GM21786 (cell line): ENCODE measurements around the gene ERC2.

Experiments
- ATAC-seq: cut with Tn5 transposase; IDR thresholded peaks from one replicate; pipeline ENCODE4 v1.9.1; 2021; ENCODE audit not compliant: unreplicated experiment

ERC2 gene

GRCh38 chr3:55488398-55489055 lies 979.7 kb downstream of the ERC2 start:
- no peak for ATAC-seq

DNA sequence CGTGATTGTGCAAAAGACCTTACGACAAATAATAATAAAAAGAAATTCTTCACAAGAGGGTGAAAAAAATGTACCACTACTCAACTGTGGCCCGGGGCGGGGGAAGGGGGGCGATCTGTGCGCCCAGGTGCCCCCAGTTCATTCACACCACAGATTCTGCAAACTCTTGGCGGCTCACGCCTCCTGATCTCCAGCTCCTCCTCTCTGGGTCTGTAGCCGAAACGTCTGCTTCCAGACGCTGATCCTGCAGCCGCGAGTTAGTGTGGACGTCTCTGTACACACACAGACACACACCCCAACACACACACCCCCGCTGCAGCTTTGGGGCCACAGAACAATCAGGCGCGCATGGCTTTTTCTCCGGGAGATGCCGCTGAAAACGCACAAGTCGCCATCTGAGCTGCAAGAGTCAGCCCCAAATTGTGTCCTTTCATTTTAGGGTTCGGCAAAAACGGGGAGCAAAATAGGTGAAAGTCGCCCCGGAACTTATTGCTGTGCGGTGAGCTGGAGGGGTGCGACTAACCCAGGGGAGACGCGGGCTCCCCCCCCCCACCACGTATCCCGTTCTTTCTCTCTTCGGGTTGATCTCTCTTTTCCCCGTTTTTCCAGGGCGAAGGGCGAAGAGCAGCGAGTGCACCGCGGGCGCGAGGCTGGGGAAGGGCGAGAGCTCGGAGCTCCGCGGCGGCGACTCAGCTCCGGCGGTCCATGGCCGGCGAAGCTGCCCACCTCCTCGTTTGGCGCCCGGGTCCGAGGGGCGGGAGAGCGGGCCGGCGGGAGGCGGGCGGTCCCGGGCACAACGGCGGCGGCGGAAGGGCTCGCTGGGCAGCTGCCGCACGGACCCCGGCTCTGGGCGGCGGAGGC lies 980.7 kb downstream of the ERC2 start:
- no peak for ATAC-seq

DNA sequence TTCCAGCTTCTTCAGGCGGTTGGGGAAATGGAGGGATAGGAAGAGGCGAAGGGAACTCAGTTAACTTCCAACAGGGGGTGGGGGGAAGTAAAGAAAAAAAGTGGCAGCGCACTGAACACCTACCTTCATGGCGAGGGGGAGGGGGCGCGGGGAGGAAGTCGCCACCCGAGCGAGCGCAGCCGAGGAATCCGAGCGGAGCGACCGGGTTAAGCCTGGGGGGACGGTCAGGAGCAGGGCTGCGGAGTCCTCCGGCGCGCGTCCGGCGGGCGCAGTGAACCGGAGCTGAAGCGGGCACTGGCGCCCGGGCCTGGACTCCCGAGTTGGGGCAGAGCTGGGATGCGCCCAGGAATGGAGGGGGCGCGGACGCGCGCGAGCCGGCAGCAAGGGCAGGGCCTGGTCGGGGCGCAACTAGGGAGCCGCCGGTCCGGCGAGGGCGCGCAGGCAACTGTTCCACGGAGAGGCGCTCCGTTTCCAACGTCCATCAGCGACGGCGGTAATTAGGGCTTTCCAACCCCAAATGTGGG lies 981.3 kb downstream of the ERC2 start, which contains the start of gene WNT5A:
WNT5A (minus strand) TSS at position 450 of the 524 bp plus-strand sequence; CDS start at position 129, 321 bp downstream.
- no peak for ATAC-seq

GRCh38 chr3:55486101-55486856 lies 982.0 kb downstream of the ERC2 start:
- ATAC-seq: no peak

DNA sequence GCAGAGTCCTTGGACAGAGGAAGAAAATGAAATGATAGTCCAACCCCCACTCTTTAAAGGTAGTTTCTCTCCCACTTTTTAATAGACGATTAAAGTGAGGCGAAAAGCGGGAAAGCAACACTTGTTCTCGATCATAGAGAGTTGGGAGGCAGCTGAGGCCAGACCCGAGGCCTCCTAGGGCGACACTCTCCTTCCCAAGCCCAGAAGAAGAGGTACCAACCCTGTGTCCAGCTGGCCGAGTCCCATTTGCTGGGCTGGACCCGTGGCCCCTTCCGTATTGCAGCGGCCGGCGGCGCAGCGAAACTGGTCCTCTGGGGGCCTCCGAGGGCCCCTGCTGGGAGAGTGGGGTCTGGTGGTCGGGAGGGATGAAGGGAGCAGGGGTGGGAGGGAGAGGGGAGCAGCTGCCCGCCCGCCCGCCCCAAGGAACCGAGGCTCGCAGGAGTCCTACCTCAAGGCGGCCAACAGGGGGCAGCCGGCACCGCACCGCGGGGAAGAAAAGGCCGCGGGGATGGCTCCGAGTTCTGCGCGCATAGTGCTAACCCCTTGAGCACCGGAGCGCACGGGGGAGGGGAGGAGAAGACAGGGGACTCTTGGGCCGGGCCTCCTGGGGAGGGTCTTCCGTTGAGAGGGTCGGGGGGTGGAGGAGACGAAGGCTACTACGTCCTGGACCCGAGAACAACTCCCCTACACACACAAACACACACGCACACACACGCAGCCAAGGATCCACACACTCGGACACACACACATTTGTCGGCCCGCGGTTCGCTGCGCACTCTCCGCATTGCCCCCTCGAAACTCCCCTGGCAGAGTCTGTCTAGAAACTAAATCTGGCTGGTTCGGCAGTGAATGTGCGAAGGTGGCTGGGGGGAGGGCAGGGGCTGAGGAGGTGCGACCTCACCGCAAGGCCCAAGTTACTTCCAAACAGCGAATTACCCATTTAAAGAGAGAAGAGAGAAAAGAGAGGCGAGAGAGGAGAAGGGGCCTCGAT lies 983.2 kb downstream of the ERC2 start:
- no peak for ATAC-seq

DNA sequence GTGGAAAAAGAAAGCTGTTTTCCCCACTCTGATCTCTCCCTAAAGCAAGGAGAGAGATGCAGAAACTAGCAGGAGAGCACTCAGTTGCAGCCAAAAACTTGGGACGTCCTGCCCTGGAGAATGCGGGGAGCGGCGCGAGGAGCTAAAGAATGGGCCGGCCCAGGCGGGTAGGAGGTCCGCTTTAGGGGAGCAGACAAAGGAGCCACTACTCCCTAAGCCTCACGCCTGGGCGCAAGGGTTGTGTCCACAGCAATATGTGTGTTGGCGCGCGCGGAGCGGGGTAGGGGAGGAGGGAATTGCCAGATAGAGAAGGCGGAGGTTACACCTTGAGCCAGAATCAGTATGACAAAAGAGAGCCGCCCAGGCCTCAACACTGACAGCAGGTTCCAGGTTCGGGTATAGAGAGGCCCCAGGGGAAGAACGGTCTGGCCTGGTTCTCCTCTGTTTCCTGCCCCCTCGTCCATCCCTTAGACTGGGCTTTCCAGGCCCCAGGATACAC lies 984.0 kb downstream of the ERC2 start:
- no peak for ATAC-seq

GRCh38 chr3:55483196-55484095 lies 984.8 kb downstream of the ERC2 start:
- ATAC-seq: no peak

- no peak for ATAC-seq
Measured at GRCh38 chr3:55482496-55483195, 985.6 kb downstream of the ERC2 start.

DNA sequence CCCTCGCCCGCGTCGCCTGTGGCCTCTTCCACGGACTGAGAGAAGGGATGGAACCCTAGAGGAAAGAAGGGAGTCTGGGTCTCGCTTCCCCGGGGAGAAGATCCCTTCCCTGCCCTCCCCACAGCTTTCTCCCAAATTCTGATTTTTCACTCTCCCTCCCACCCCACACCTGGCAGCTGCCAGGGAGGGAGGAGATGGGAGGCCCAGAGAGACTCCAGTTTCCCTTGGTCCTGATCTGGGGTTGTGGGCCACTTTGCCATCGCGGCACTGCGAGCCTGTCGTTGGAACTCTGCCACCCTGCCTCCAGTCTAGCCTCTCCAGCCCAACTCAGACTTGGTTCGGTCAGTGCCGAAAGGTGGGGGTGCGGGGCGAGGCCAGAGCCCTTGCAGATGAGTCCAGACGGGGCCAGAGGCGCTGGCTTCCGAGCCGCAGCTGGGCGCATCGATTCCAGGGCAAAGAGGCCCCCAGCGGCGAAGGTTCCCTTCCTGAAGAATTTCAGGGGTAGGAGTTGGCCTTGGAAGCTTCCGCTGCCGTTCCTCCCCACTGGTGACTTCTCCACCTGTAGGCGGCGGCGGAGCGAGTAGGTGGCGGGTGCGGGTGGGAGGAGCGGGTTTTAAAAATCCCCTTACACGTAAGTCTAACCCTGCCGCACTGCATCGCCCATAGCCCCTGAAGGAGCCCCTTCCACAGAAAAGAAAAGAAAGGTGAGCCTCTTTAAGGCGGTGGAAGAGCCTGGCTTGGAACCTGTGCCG lies 986.3 kb downstream of the ERC2 start:
- no peak for ATAC-seq

DNA sequence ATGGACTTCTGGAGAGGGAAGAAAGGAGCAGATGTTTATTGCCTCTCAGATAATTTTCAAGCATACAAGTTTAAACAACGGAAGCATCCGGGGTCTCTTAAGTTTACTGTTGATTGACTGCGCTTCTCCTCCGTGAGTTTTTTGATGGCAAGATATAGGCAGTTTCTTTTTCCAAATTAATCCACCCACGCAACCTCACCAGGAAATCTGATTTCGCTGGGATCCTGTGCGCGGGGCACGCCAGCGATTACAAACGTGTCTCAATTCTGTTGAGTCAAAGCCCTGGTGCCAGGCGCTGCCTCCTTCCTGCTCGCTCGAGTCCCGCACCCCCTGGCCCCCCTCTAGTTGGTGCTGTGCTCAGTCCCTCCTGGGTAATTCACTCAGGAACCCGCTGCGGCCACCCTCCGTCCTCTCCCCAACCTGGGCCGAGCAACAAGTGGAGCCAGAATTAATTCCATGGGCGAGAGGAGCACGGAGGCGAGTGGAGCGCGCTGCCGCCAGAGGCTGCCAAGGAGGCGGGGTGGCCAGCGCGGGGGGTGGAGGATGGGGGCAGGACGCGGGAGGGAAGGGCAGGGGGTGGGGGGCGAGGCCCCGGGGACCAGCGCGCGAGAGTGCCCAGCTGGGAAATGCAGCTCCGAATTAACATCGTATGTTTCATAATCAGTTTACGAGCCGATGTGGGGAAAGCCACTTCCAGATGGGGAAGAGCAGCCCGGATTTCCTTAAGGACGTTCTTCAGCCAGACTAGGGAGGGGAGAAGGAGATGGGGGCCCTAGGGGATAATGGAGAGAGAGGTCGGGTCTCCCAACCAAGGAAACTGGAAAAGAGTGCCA lies 987.1 kb downstream of the ERC2 start:
- ATAC-seq: no peak

GRCh38 chr3:55477306-55478303 lies 990.7 kb downstream of the ERC2 start:
- no peak for ATAC-seq

DNA sequence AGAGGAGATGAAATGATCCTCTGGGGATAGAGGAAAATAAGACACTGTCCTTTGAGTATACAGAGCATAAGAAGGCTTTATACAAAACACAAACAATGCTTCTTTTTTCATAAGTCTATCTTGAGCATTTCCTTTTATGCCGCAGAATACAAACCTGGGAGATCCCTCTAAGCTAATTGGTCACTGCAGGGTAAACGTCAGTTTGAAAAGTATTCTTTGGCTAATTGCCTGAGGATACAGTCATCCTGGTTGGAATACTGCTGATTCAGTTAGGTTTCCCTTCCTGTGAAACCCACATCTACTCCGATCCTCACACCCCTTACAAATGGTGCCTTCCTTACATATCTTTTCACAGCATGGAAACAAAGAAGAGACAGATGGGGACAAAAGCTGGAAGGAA lies 991.8 kb downstream of the ERC2 start:
- ATAC-seq: no peak

DNA sequence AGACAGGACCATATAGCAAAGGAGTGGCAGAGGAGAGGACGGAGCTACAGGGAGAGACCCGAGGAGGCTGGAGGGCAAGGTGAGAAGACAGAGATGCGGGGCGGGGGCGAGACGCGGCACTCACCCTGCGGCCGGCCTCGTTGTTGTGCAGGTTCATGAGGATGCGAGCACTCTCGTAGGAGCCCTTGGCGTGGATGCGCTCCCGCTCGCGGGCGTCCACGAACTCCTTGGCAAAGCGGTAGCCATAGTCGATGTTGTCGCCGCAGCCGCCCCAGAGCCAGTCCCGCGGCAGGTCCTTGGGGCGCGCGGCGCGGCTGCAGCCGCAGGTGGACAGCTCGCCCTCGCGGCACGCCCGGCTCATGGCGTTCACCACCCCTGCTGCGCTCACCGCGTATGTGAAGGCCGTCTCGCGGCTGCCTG lies 994.0 kb downstream of the ERC2 start:
- no peak for ATAC-seq

DNA sequence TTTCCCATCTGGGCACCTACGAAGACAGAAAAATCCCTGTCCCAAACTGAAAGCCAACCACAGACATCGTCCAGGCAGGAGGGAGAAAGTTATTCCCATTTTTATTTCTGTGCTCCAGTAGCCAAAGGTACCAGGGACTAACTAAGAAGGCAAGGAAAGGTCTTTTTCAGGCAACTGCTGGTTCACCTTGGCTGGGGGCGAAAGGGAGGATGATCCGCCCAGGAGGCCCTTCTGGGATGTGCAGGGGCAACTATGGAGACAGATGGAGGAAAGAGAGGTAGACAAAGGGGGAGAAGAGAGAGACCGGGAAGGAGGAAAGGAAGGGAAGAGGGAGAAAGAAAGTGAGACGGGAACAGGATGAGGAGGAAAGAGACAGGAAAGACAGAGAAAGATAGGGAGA lies 994.5 kb downstream of the ERC2 start:
- no peak for ATAC-seq

DNA sequence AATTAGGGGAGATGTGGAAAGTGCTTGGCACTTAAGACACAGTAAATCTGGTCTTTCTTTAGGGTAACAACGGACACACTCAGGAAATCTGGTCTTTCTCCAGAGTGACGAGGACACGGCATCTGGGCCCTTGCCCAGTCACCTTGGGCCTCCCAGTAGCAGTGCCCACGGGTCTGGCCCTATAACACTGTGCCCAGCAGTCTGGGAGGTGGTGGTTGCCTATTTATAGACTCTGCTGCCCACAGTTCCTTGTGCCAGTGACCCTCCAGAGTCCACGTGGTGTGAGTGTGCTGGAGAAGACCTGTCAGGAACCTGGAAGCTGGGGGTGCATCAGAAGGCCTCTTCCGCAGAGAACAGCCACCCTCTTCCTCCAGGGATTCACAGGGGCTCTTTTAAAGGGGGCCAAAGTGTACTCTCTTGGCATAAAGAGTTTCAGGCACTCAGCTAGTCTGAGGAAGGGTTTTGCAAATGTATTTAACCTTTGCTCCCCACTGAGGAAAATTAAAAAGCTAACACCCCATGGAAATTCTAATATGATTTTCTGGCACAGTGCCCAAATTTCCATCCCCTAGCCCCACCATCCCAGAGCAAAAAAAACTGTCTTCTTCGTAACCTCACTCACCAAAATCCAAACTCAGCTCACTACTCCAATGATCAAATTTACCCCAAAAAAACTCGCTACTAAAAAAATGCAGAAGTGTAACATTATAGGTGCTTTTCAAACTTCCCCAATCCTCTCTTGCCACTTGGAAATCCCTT lies 996.6 kb downstream of the ERC2 start:
- ATAC-seq: no peak
